Measurements from ENCODE around the gene PLCXD3. TPM values are rescaled to one million over a fixed set of nuclear protein-coding genes. Genes with fewer than 3 reads are reported as not detected.

PLCXD3 gene
- total and polyA plus RNA-seq, 9 donors, result 18.7 to 69.5 (median 36.7) TPM

GRCh38 chr5:41368158-41368557 lies 142.2 kb downstream of the PLCXD3 start:
- TF ChIP-seq EP300 (IDR thresholded peaks at IDR 0.05), result no peak
- TF ChIP-seq POLR2A (IDR thresholded peaks at IDR 0.05), result no peak
- TF ChIP-seq, protein P1, sequence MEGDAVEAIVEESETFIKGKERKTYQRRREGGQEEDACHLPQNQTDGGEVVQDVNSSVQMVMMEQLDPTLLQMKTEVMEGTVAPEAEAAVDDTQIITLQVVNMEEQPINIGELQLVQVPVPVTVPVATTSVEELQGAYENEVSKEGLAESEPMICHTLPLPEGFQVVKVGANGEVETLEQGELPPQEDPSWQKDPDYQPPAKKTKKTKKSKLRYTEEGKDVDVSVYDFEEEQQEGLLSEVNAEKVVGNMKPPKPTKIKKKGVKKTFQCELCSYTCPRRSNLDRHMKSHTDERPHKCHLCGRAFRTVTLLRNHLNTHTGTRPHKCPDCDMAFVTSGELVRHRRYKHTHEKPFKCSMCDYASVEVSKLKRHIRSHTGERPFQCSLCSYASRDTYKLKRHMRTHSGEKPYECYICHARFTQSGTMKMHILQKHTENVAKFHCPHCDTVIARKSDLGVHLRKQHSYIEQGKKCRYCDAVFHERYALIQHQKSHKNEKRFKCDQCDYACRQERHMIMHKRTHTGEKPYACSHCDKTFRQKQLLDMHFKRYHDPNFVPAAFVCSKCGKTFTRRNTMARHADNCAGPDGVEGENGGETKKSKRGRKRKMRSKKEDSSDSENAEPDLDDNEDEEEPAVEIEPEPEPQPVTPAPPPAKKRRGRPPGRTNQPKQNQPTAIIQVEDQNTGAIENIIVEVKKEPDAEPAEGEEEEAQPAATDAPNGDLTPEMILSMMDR (IDR thresholded peaks at IDR 0.05), result no peak
- no peaks in the 10 kb centered on the region for H3K36me3 ChIP-seq
- 83 to 91% (median 88%) methylated on average over 2 of the region's 2 CpGs for WGBS, 3 donors

DNA sequence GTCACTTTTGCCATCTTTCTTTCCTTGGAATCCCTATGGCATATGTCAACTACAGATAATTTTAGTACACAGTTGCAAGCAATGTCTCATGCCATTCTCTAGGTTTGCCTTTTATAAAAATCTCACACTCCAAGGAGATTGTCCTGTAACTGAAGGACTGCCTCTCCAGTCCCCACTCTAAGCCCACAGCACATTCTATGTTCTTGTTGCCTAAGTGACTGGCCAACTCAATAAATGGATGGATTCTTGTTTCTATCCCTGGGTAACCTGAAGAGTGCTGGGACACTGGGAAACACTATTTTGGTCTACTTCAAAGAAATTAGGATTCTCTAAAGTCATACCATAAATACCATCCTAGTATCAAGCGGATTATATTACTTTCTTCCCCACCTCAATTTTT lies 145.0 kb downstream of the PLCXD3 start:
- Histone ChIP-seq H3K27ac (no peak overlapping the region), H3K9me3 (no peaks in the 10 kb centered on the region), H3K4me3 (no peak overlapping the region), H3K27me3 (no peaks in the 10 kb centered on the region), H3K36me3 (no peaks in the 10 kb centered on the region), H3K4me1 (ENCODE audit: insufficient read depth) (peaks cover 1% of the 10 kb centered on the region)
- WGBS, 3 donors, result 3 to 45% (median 40%) methylated on average over 1 of the region's 1 CpG
- DNase-seq, result no peak
- intact Hi-C loops (cut with DNase I), result no loop called here
- TF ChIP-seq EP300 (IDR thresholded peaks at IDR 0.05), result no peak
- TF ChIP-seq, protein P1 (IDR thresholded peaks at IDR 0.05), result no peak
- no peak for TF ChIP-seq POLR2A (IDR thresholded peaks at IDR 0.05)

More at GRCh38 chr5:41368158-41368557, 142.2 kb downstream of the PLCXD3 start:
- no peak for DNase-seq
- no peaks in the 10 kb centered on the region for H3K27me3 ChIP-seq
- no peaks in the 10 kb centered on the region for H3K9me3 ChIP-seq
- H3K4me1 ChIP-seq (ENCODE audit: insufficient read depth), result peaks cover 3% of the 10 kb centered on the region
- no peak overlapping the region for H3K27ac ChIP-seq
- intact Hi-C loops (cut with DNase I), result no loop called here
- H3K4me3 ChIP-seq, result no peak overlapping the region

DNA sequence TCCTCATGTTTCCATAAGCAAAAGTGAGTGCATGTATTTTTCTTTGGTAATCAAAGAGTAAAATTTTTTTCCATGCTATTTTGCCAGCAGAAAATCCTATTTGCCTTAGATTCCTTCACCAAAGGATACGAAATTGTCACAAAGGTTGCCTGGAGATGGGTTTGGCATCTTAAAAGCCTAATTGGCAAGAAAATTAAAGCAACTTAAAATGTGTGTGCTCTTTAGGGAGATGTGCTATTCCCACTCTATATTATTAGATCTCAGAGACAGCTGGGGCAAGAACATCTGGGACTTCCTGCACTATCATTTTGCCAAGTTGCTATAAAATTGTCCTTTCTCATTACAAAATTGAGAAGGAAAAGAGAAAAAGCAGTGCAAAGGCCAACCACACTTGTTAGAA lies 146.1 kb downstream of the PLCXD3 start:
- DNase-seq, result no peak
- intact Hi-C loops (cut with DNase I), result no loop called here

DNA sequence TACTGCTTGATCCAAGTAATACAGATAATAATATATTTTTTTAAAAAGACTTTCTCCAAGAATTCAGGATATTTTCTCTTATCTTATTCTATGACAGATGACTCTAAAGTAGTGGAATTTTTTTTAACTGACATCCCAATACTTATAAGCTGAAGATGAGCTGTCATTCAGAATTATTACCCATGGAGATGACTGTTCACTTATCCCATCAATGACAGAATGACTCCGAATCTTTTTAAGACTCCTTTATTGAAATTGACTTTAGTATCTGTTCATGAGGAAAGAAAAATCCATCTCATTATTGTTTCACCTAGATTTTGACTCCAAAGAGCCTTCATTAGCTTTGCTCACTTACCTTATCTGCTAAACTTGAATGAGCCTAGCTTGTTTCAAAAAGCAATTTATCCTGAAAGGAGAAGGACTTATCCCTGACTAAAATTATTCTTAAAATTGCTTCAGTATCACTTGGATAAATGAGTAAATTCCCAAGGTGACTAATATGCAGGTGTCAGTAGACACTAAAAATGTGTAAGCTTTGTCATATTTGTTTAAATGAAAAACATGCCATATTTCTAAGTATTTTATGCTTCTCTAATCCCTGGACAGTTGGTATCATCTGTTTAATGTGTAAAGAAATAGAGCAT lies 146.9 kb downstream of the PLCXD3 start:
- no peaks in the 10 kb centered on the region for H3K4me1 ChIP-seq (ENCODE audit: insufficient read depth)
- no peaks in the 10 kb centered on the region for H3K27me3 ChIP-seq
- H3K4me3 ChIP-seq, result no peak overlapping the region
- intact Hi-C loops (cut with DNase I), result no loop called here
- H3K9me3 ChIP-seq, result no peaks in the 10 kb centered on the region
- no peaks in the 10 kb centered on the region for H3K36me3 ChIP-seq
- TF ChIP-seq, protein P1 (IDR thresholded peaks at IDR 0.05), result no peak
- TF ChIP-seq EP300 (IDR thresholded peaks at IDR 0.05) (no peak), POLR2A (IDR thresholded peaks at IDR 0.05) (no peak)
- no peak overlapping the region for H3K27ac ChIP-seq
- no peak for DNase-seq
- 89 to 95% (median 90%) methylated on average over 1 of the region's 1 CpG for WGBS, 3 donors

More for the DNA sequence above, 146.1 kb downstream of the PLCXD3 start:
- no peaks in the 10 kb centered on the region for H3K4me1 ChIP-seq (ENCODE audit: insufficient read depth)
- 25 to 41% (median 26%) methylated on average over 1 of the region's 1 CpG for WGBS, 3 donors
- no peak overlapping the region for H3K27ac ChIP-seq
- TF ChIP-seq POLR2A (IDR thresholded peaks at IDR 0.05) (no peak), EP300 (IDR thresholded peaks at IDR 0.05) (no peak)
- TF ChIP-seq, protein P1 (IDR thresholded peaks at IDR 0.05), result no peak
- no peaks in the 10 kb centered on the region for H3K27me3 ChIP-seq
- H3K9me3 ChIP-seq, result no peaks in the 10 kb centered on the region
- H3K4me3 ChIP-seq, result no peak overlapping the region
- H3K36me3 ChIP-seq, result no peaks in the 10 kb centered on the region
